Adrenal gland (tissue), 12 donors: ENCODE measurements around the gene PRKD1. TPM values are rescaled to one million over a fixed set of nuclear protein-coding genes. Genes with fewer than 3 reads are reported as not detected.

Source experiments
- DNase-seq, 7 donors: peaks; one replicate each; pipeline ENCODE4 v3.0.0-alpha.2; 2019 to 2020
- H3K27ac ChIP-seq, 5 donors: fragments of 200-600 bp; sonication (generic) in 4 of 5; 1 replicate in 3 of 5; 2 replicates in 2 of 5; pipeline versions ENCODE4 v1.5.1 to v1.8.0; 2016 to 2020; ENCODE audit warnings: mild to moderate bottlenecking in 1 of 5
- H3K27me3 ChIP-seq: fragments of 200-600 bp; 2 replicates; pipeline ENCODE4 v1.8.0; 2021
- H3K36me3 ChIP-seq, 2 donors: fragments of 200-600 bp; replicated peaks in 1 of 2; 1 replicate in 1 of 2; 2 replicates in 1 of 2; pipeline versions ENCODE4 v1.5.1 to v1.8.0; 2018 to 2022
- H3K4me1 ChIP-seq, 2 donors: fragments of 200-600 bp; replicated peaks in 1 of 2; 1 replicate in 1 of 2; 2 replicates in 1 of 2; pipeline versions ENCODE4 v1.5.1 to v1.8.0; 2018 to 2021
- H3K4me3 ChIP-seq, 4 donors: fragments of 200-600 bp; sonication (generic) in 3 of 4; one replicate each; pipeline ENCODE4 v1.5.1; 2016 to 2018
- H3K9me3 ChIP-seq, 3 donors: fragments of 200-600 bp; sonication (generic) in 1 of 3; replicated peaks in 1 of 3; 1 replicate in 2 of 3; 2 replicates in 1 of 3; pipeline versions ENCODE4 v1.5.1 to v1.8.0; 2016 to 2021
- POLR2A ChIP-seq, 2 donors: fragments of 450-650 bp; IDR thresholded peaks; one replicate each; pipeline ENCODE4 v1.6.1; 2017; ENCODE audit warnings: antibody characterized with exemption in 2 of 2, mild to moderate bottlenecking in 2 of 2, moderate library complexity in 1 of 2
- WGBS, 4 donors: extraction: QIAGEN DNeasy Blood & Tissue Kit in 2 of 4; methylation state at CpG; one replicate each; pipeline versions ENCODE4 v1.1.5 to v1.1.7; 2013 to 2017; 5-methylcytosine and 5-hydroxymethylcytosine counted together
- intact Hi-C, 2 donors: fragments of 100-400 bp; cut with DNase I; formaldehyde crosslinking; loops; one replicate each; pipeline versions ENCODE4 v1.14.1 to v1.15.0; 2022 to 2023
- polyA plus RNA-seq, 3 donors: library from polyadenylated mRNA; stranded (reverse); fragments of 200-250 nt in 2 of 3; fragments of 350-450 nt in 1 of 3; fragmentation: Illumina TruSeq in 1 of 3; extraction: RNeasy Lipid Tissue Mini Kit (QIAGEN cat#74804) in 1 of 3; gene quantifications; one replicate each; pipeline ENCODE4 v1.2.3, GENCODE V29; 2013 to 2014
- total RNA-seq, 9 donors: library from RNA; depleted of rRNA in 4 of 9; stranded (reverse); fragments of >200 nt in 4 of 9; fragments of 120-200 nt in 1 of 9; fragmentation: NEBNext Ultra II Directional in 1 of 9; extraction: Animal tissue kit (Norgen Biotek cat#: 25700) in 1 of 9; gene quantifications; one replicate each; pipeline versions ENCODE4 v1.1.0 to v1.2.4, GENCODE V29; 2013 to 2023
- TF ChIP-seq, protein P1 (sequence below), 6 experiments: fragments of 450-650 bp in 4 of 6; fragments of 200-600 bp in 2 of 6; sonication (generic) in 1 of 6; IDR thresholded peaks; 1 replicate in 5 of 6; 2 replicates in 1 of 6; pipeline versions ENCODE4 v1.5.1 to v1.8.0; 2016 to 2021; ENCODE audit warnings: antibody characterized with exemption in 6 of 6, mild to moderate bottlenecking in 2 of 6, moderate library complexity in 1 of 6
- donor health status: healthy with polysubstance abuse.
- donor health status: Bipolar disorder and iron deficiency.
- donor health status: DM: yes; HTN: yes; CAD: no.
- donor health status: DM: no; HTN: no; CAD: no.
- donor health status: DM: no; HTN: no; CAD: no.
- donor health status: DM: yes; HTN: yes; CAD: no.

Gene PRKD1
- total and polyA plus RNA-seq, 12 donors, result 6.9 to 30.1 (median 22.0) TPM

DNA sequence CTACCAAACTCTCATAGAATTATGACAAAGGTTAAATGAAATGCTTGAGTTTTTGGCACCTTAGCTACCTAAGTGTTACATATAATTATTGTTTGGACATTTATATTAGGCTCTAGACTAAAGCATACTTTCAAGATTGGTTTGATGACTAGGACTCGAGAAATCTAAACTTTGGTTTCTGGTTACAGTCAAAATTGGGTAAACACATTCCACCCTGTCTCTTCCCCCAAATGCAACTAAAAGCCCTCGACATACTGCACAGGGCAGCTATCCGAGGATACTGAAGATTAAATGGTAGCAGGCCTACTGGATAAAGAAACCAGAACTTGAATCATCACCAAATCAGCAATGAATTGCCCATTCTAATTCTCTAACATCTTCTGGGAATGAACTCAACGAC lies 369.1 kb downstream of the PRKD1 start:
- DNase-seq, result no peak
- no peaks in the 10 kb centered on the region for H3K36me3 ChIP-seq
- no peaks in the 10 kb centered on the region for H3K27me3 ChIP-seq
- TF ChIP-seq, protein P1, sequence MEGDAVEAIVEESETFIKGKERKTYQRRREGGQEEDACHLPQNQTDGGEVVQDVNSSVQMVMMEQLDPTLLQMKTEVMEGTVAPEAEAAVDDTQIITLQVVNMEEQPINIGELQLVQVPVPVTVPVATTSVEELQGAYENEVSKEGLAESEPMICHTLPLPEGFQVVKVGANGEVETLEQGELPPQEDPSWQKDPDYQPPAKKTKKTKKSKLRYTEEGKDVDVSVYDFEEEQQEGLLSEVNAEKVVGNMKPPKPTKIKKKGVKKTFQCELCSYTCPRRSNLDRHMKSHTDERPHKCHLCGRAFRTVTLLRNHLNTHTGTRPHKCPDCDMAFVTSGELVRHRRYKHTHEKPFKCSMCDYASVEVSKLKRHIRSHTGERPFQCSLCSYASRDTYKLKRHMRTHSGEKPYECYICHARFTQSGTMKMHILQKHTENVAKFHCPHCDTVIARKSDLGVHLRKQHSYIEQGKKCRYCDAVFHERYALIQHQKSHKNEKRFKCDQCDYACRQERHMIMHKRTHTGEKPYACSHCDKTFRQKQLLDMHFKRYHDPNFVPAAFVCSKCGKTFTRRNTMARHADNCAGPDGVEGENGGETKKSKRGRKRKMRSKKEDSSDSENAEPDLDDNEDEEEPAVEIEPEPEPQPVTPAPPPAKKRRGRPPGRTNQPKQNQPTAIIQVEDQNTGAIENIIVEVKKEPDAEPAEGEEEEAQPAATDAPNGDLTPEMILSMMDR (IDR thresholded peaks at IDR 0.05), result no peak
- TF ChIP-seq POLR2A (IDR thresholded peaks at IDR 0.05), result no peak
- 90 to 95% (median 92%) methylated on average over 4 of the region's 4 CpGs for WGBS, 4 donors
- H3K27ac ChIP-seq, result no peak overlapping the region
- no peak overlapping the region for H3K4me3 ChIP-seq
- no peaks in the 10 kb centered on the region for H3K9me3 ChIP-seq
- intact Hi-C loops, result no loop called here
- H3K4me1 ChIP-seq, result peaks cover 0 to 6% of the 10 kb centered on the region in 2 donors

DNA sequence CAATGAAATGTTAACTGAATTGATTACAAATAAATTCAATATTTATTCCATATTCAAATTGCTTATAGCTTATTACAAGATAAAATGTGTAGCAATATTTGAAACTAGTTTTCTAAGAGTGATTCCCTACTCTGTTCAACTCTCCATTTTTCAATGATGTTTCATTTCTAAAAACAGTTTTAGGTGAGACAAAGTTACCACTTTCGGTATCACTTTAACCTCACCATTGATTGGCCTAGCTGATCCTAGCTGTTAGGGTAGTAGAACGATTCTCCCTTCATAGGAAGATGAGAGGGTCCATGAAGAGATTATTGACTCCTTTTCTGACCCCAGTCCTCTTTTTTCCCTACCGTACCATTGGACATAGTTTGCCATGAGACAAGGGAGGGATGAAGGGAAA lies 373.3 kb downstream of the PRKD1 start:
- Histone ChIP-seq H3K4me3 (no peak overlapping the region), H3K36me3 (no peaks in the 10 kb centered on the region), H3K4me1 (peaks cover 8 to 14% of the 10 kb centered on the region in 2 donors), H3K9me3 (no peaks in the 10 kb centered on the region), H3K27ac (no peak overlapping the region), H3K27me3 (no peaks in the 10 kb centered on the region)
- intact Hi-C loops, result no loop called here
- WGBS, 4 donors, result 90 to 96% (median 94%) methylated on average over 3 of the region's 3 CpGs
- no peak for DNase-seq
- no peak for TF ChIP-seq POLR2A (IDR thresholded peaks at IDR 0.05)

DNA sequence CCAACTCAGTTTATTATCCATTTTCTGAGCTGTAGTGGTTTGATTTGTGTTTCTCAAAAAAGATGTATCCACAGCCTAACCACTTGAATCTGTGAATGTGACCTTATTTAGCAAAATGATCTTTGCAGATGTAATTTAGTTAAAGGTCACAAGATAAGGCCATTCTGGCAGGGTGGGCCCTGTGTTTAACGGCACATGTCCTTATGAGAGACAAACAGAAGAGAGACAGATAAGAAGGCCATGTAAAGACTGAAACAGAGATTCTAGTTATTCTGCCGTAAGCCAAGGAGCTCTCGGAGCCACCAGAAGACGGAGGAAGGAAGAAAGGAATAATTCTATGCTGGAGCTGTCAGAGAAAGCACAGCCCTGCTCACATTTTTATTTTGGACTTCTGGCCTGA lies 374.2 kb downstream of the PRKD1 start:
- Histone ChIP-seq H3K9me3 (no peaks in the 10 kb centered on the region), H3K4me3 (peak overlapping the region in 1 of 4 donors; percentile 10), H3K36me3 (no peaks in the 10 kb centered on the region), H3K27me3 (no peaks in the 10 kb centered on the region), H3K4me1 (peaks cover 8 to 14% of the 10 kb centered on the region in 2 donors), H3K27ac (peak overlapping the region in 1 of 5 donors; percentile 17)
- 32 to 47% (median 39%) methylated on average over 4 of the region's 4 CpGs for whole genome bisulfite sequencing, 4 donors
- intact Hi-C loops, result no loop called here
- DNase-seq, result peak in 5 of 7 donors; percentile 26 to 58 (median 32)
- no peak for TF ChIP-seq POLR2A (IDR thresholded peaks at IDR 0.05)
- TF ChIP-seq, protein P1 (IDR thresholded peaks at IDR 0.05), result no peak

DNA sequence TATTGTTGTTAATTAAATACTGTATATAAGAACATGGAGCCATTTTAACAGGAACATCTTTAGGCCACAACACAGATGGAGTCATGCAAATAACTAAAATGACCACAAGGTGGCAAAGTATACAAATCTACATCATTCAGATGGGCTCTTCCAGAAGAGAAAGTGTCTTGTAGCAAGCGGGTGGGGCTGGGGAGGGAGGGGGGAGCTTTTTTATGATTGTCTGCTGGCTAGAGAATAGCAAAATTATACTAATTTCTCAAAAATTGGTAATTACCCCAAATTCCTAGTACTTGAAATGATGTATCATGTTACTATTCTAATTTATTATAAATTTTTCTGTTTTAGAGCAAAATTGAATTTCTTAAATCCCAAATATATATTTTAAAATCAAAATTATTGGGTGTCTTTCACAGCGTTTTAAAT lies 378.7 kb downstream of the PRKD1 start:
- WGBS, 4 donors, result 19 to 29% (median 24%) methylated on average over 2 of the region's 2 CpGs
- DNase-seq, result peak in 6 of 7 donors; percentile 9 to 61 (median 18)
- TF ChIP-seq POLR2A (IDR thresholded peaks at IDR 0.05), result no peak
- TF ChIP-seq, protein P1 (IDR thresholded peaks at IDR 0.05), result peak; percentile 49 to 67 (median 60)
- intact Hi-C loops, result loop anchor here (5.0 kb wide), 2 partner anchors 378 to 458 kb away; partner anchors contain the start of gene PRKD1 (in 1 of the 2)
- no peak overlapping the region for H3K4me3 ChIP-seq
- no peaks in the 10 kb centered on the region for H3K27me3 ChIP-seq
- H3K36me3 ChIP-seq, result no peaks in the 10 kb centered on the region
- H3K4me1 ChIP-seq, result peaks cover 8 to 11% of the 10 kb centered on the region in 2 donors
- no peak overlapping the region for H3K27ac ChIP-seq
- no peaks in the 10 kb centered on the region for H3K9me3 ChIP-seq

DNA sequence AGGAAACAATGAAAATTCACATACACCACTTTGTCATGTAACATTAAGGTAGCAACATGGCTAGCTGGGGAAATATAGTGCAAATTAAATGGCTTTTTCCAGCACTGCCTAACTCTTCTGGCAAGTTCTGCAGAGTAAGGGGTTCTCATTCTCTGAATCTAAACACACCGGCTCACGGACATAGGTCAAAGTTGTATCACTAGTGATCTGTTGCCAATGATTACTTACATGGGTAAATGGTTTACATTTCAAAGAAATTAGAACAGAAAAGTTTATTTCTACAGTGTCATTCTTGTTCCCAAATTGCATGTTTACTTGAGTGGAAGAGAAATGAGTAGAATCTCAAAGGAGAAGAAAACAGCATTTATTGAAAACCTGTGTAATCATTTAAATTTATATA lies 381.9 kb downstream of the PRKD1 start:
- Histone ChIP-seq H3K4me3 (no peak overlapping the region), H3K27ac (no peak overlapping the region), H3K36me3 (no peaks in the 10 kb centered on the region), H3K4me1 (no peaks in the 10 kb centered on the region), H3K9me3 (no peaks in the 10 kb centered on the region), H3K27me3 (no peaks in the 10 kb centered on the region)
- 87 to 94% (median 93%) methylated on average over 2 of the region's 2 CpGs for WGBS, 4 donors
- TF ChIP-seq, protein P1 (IDR thresholded peaks at IDR 0.05), result no peak
- no peak for TF ChIP-seq POLR2A (IDR thresholded peaks at IDR 0.05)
- intact Hi-C loops, result loop anchor here (5.0 kb wide), 2 partner anchors 382 to 462 kb away; partner anchors contain the start of gene PRKD1 (in 1 of the 2)
- no peak for DNase-seq
